A204.1 (cell line): ENCODE measurements around the gene NMS.
"Not testable (repeated sequence)": the region's sequence is repeated elsewhere in the genome, so short reads cannot be mapped to it uniquely, and the experiment has no call there.

Source experiments
- FAIRE-seq: peaks from 2 replicates; lab custom pipeline; 2012; peaks lifted over from hg19 to GRCh38; lab: Jason Lieb, UNC

The NMS gene, protein sequence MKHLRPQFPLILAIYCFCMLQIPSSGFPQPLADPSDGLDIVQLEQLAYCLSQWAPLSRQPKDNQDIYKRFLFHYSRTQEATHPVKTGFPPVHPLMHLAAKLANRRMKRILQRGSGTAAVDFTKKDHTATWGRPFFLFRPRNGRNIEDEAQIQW

GRCh38 chr2:100470182-100470581 lies at the start of gene NMS:
Gene NMS, plus strand, starts transcription at chr2:100470482. Its CDS starts 7 bp downstream, at chr2:100470489.
- no peak for FAIRE-seq

DNA sequence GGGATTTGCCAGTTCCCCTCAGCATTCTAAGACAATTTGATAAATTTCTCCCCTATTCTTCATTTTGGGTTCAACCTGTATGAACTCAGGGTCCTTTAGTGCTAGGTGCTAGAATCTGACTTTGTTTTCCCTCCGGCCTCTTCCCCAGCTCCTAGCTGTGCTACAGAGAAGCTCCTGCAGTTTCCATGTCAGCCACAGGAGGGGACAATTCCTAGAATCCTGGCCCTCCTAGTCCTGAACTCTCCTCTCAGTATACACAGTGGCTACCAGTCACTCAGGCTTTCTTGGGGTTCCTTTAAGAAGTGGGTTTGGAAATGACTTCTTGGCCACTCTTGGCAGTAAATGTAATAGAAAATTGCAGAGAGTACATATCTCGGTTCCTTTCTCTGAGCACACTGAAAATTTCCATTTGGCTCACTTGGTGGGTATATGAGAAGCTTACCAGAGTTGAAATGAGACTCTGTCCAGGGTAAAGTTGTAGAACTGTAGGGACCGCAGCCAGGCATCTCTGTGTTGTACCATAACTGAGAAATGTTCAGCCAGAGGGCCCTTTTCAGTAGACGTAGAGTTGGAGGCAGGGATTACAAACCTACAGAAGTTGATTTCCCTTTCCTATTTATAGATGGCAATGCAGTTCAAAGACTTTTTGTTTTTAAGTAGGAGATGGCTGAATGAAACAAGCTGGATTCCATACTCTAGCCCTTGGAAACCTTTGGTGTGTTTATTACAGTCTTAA lies 47.8 kb upstream of the NMS start:
- no peak for FAIRE-seq

DNA sequence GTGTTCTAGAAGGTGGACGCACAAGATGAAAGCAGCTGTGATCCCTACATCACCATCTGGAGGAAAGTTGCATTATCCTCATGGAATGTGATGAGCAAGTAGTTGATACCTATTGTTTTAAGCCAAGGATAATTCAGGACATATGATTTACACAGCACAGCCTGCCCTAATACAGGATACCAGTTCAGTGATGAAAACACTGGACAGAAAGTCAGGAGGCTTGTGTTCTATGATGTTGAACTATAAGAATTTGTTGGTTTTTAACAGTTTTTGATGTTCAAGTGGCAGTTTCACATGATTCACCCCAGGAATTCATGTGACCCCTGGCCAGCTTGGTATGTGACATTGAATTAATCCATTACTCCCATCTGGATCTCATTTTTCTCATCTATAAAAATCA lies 46.7 kb upstream of the NMS start:
- FAIRE-seq = no peak

GRCh38 chr2:100424277-100424875 lies 45.9 kb upstream of the NMS start:
- no peak for FAIRE-seq

DNA sequence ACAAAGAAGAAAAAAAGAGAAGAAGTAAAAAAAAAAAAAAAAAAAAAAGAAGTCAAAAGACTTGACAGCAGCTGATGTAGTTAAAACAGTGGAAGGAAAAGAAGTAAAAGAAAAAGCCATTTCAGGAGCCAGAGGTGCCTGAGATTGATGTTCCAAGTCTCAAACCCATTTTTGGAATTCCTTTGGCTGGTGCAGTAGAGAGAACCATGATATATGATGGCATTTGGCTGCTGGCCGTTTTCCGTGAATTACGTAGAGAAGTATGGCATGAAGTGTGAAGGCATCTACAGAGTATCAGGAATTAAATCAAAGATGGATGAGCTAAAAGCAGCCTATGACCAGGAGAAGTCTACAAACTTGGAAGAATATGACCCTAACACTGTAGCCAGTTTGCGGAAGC lies 45.2 kb upstream of the NMS start:
- FAIRE-seq = no peak

DNA sequence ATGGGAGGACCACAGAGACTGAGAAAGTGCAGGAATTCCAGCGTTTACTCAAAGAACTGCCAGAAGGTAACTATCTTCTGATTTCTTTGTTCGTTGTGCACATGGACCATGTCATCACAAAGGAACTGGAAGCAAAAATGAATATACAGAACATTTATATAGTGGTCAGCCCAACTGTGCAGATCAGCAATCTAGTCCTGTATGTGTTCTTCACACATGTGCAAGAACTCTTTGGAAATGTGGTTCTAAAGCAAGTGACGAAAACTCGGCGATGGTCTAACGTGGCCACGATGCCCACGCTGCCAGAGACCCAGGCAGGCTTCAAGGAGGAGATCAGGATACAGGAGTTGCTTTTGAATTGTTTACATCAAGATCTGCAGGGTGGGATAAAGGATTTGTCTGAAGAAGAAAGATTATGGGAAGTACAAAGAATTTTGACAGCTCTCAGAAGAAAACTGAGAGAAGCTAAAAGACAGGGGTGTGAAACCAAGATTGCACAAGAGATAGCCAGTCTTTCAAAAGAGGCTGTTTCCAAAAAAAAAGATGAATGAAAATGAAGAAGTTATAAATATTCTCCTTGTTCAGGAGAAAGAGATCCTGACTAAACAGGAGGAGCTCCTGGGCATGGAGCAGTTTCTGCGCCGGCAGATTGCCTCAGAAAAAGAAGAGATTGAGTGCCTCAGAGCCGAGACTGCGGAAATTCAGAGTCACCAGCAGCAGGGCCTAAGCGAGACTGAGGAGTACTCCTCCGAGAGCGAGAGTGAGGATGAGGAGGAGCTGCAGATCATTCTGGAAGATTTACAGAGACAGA lies 44.5 kb upstream of the NMS start:
- no peak for FAIRE-seq

- no peak for FAIRE-seq
Measured at GRCh38 chr2:100426384-100426720, 43.9 kb upstream of the NMS start.

GRCh38 chr2:100427111-100427510 lies 43.2 kb upstream of the NMS start:
- FAIRE-seq = no peak

DNA sequence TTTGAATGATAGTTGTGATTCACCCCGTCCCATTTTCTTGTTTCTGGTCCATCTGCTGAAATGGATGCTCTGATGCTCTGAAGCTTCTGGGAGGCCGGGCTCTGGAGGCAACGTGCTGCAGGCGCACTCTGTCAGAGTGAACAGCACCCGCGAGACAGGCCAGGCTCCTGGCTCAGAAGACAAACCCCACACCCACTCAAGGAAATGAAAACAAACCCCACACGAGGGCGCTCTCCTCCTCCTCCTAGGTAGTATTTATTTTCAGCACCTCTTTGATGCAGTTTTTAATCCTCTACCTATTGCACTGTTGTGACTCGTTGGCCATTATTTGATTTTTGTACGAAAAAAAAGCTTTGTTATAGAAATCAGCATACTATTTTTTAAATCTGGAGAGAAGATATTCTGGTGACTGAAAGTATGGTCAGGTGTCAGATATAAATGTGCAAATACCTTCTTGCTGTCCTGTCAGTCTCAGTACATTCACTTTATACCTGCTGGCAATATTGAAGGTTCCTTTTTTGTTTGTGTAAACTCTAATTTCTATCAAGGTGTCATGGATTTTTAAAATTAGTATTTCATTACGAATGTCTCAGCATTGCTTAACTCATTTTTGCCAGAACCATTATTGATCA lies 42.5 kb upstream of the NMS start:
- no peak for FAIRE-seq

DNA sequence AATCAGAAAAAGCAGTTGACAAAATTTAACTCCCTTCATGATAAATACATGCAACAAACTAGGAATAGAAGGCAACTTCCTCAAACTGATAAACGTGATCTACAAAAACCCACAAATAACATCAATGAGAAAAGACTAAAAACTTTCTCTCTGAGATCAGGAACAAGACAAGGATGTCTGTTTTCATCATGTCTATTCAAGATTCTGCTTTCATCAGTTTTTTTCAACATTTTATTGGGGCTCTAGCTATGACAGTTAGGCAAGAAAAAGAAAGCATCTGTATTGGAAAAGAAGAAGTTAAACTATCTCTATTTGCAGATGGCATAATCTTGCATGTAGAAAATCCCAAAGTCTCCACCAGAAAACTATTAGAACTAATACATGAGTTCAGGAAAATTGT lies 40.6 kb upstream of the NMS start:
- no peak for FAIRE-seq

GRCh38 chr2:100437751-100438150 lies 32.5 kb upstream of the NMS start:
- FAIRE-seq = no peak

DNA sequence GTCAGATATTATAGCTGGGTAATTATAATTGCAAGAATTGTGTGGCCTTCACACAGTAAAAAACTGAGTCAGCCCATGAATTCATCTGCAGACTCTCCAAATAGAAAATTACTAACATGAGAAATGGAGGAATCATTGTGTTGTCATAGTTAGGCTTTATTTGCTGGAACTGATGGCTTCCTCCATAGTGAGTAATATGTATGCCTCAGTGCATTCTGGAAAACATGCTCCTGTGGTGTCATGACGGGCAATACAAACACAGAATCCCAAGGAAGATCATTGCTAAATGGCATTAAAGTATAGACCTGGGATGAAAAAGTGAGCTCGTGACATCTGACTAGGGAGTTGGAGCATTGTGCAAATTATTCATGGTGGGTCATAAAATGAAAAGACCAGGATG lies 23.6 kb upstream of the NMS start:
- no peak for FAIRE-seq

- FAIRE-seq = no peak
Measured at GRCh38 chr2:100451092-100451491, 19.2 kb upstream of the NMS start.

DNA sequence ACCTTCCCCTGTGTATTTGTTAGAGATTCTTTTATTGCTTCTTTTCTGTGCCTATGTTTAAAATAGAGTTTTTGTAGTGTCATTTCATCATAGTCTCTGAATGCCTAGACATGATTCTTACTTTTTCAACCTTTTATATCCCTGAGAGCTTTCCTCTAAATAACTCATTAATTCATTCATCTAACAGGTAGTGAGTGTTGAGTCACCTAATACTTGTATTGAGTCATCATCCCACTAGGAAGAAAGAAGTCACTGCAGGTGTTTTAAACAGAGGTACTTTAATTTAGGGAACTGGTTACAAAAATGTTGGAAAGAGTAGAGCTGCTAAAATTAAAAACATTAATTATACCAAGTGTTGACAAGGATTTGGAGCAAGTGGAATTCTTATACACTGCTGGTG lies 18.5 kb upstream of the NMS start:
- FAIRE-seq = no peak

GRCh38 chr2:100453853-100454252 lies 16.4 kb upstream of the NMS start:
- no peak for FAIRE-seq

GRCh38 chr2:100456357-100456756 lies 13.9 kb upstream of the NMS start:
- FAIRE-seq = not testable (repeated sequence)

DNA sequence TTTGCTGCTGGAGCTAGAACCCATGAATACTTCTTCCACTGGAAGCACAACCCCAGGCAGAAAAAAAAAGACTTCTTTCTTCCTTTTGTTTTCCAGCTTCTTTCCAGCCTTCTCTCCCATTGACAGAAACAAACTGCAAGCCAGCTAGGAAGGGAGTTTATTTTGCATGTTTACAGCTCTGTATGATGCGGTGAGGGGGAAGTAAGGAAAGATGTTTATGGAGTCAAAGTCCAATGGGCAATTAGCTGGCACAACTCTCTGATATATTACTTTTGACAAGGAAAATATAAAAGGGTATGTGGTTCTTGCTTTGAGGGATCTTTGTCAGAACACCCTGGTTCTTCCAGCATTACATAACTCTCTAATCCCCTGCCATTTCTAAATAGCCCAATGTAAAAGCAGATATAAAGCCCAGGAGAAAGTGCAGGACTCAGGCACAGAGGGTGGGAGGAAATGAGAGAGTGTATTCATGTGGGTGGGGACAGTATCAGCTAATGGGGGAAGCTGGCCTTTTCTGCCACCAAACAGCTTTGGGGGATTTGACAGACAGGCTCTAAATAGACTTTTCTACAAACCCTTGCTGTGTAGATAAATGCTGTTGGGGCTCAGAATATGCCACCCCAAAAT lies 9.3 kb upstream of the NMS start:
- no peak for FAIRE-seq

DNA sequence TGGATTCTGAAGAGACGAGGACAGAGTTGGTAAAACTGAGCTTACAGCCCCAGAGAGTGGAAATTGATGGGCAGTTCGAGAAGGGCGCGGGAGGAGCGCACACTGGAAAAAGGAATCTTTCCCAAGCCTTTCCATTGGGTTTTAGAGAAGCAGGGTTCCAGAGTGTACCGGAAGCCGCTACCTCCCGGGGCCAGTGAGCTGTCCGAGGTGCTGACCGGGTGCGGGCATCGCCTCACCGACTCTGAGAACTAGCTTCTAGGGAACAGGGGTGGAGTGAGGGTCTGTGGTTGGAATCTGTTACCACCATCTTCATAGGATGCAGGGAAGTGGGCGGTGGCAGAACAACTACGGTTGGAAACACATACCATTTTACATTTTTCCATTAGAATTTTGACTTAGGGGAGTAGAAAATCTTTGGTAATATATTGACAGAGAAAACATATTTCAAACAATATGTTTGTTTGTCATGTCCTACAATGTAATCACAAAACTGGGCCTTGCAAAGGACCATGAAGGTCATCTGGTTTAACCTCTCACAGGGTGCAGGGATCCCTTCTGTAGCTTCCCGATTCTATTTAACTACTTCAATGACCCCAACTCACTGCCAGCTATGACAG lies 724 bp downstream of the NMS start:
- no peak for FAIRE-seq

DNA sequence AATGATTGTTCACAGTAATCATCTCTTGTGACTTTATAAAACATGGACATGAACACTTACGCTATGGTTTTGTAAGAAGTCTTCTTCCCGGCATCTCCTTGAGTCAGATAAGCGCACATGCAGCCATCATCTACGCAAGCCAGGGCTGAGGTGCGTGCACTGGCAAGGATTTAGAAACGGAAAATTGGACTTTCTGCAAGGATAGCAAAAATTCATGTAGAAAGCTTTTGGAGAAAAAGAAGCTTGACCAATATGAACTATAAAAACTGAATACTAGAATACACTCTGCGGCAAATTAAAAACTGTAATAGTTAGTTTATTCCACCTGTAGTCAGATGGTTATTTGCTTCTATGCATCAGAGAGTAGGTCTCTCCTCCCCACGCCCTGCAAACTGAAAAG lies 6.3 kb downstream of the NMS start:
- no peak for FAIRE-seq

GRCh38 chr2:100482741-100483140 lies 12.5 kb downstream of the NMS start:
- no peak for FAIRE-seq

GRCh38 chr2:100483895-100484294 lies 13.6 kb downstream of the NMS start:
- FAIRE-seq = no peak

DNA sequence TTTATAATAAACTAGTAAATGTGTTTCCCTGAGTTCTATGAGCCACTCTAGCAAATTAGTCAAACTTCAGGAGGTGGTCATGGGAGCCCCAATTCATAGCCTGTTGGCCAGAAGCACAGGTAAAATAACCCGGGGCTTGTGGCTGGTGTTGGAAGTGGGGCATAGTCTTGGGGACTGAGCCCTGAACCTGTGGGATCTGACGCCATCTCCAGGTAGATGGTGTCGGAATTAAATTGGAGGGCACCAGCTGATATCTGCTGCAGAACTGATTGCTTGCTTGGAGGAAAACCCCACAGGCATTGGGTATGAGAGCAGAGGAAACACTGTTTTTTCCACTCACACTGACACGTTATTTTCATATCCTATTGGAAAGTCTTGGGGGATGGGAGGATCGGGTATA lies 14.1 kb downstream of the NMS start:
- FAIRE-seq = no peak
